SIG-M5 (cell line): ENCODE results near the gene WDR6.

Experiments used
- DNase-seq: peaks from one replicate; lab custom pipeline; 2025; lab: John Stamatoyannopoulos, UW

The WDR6 gene

GRCh38 chr3:49015765-49016164 is 8.6 kb downstream of the WDR6 start:
- DNase-seq = no peak

GRCh38 chr3:49016414-49017228 is 9.4 kb downstream of the WDR6 start:
- DNase-seq = no peak

- DNase-seq = no peak
Measured at GRCh38 chr3:49017229-49017970, 10.2 kb downstream of the WDR6 start.

GRCh38 chr3:49017971-49018706 is 10.9 kb downstream of the WDR6 start, which contains the start of gene DALRD3:
Gene DALRD3, minus strand, starts transcription at chr3:49018580. Its CDS starts 16 bp downstream, at chr3:49018564.
- no peak for DNase-seq

GRCh38 chr3:49018707-49019006 is 11.5 kb downstream of the WDR6 start:
- DNase-seq = no peak

- no peak for DNase-seq
Measured at GRCh38 chr3:49019941-49020329, 12.7 kb downstream of the WDR6 start.

- no peak for DNase-seq
Measured at GRCh38 chr3:49020330-49021212, 13.4 kb downstream of the WDR6 start.

GRCh38 chr3:49021213-49021812 is 14.1 kb downstream of the WDR6 start:
- DNase-seq = peak; percentile 80

- DNase-seq = no peak
Measured at GRCh38 chr3:49021813-49022687, 14.9 kb downstream of the WDR6 start, which contains the start of gene NDUFAF3. Gene NDUFAF3, plus strand, starts transcription at chr3:49022121. Its CDS starts 24 bp downstream, at chr3:49022145.

GRCh38 chr3:49022688-49023171 is 15.5 kb downstream of the WDR6 start:
- no peak for DNase-seq

- DNase-seq = no peak
Measured at GRCh38 chr3:49023775-49024174, 16.6 kb downstream of the WDR6 start.

- DNase-seq = no peak
Measured at GRCh38 chr3:49024449-49024848, 17.3 kb downstream of the WDR6 start.

GRCh38 chr3:49025005-49025792 is 18.0 kb downstream of the WDR6 start:
- DNase-seq = no peak

GRCh38 chr3:49025793-49026520 is 18.8 kb downstream of the WDR6 start:
- no peak for DNase-seq

GRCh38 chr3:49026536-49026935 is 19.3 kb downstream of the WDR6 start:
- DNase-seq = no peak

GRCh38 chr3:49027634-49028033 is 20.4 kb downstream of the WDR6 start:
- no peak for DNase-seq

GRCh38 chr3:49028298-49028672 is 21.1 kb downstream of the WDR6 start:
- DNase-seq = no peak
